ENCODE measurements around the gene SH2D7.

GRCh38 chr15:78097667-78098066, 5.3 kb downstream of the SH2D7 start:
- no peak for TF ChIP-seq CTCF (IDR thresholded peaks at IDR 0.05; ENCODE audit: insufficient read depth, low read length, poor library complexity, severe bottlenecking)
- no peak for TF ChIP-seq EZH2phosphoT487 (conservative IDR thresholded peaks at IDR 0.05; ENCODE audit: low read length)
